ENCODE data around the gene AGR3. TPM values are rescaled to one million over a fixed set of nuclear protein-coding genes. Genes with fewer than 3 reads are reported as not detected.

AGR3 gene
- total RNA-seq, 2 donors from 2014 or later = not detected

GRCh38 chr7:16849296-16850148 lies 32.3 kb downstream of the AGR3 start:
- Mint-ChIP-seq H3K36me3 (no peaks in the 10 kb centered on the region), H3K9me3 (no peaks in the 10 kb centered on the region), H3K27ac (no peak overlapping the region)
- ATAC-seq = no peak
- DNase-seq (ENCODE audit: low spot score in 2 of 2) = no peak

GRCh38 chr7:16847381-16847860 lies 34.4 kb downstream of the AGR3 start:
- Mint-ChIP-seq H3K36me3 (no peaks in the 10 kb centered on the region), H3K9me3 (no peaks in the 10 kb centered on the region), H3K27ac (no peak overlapping the region)
- ATAC-seq (no peak), DNase-seq (ENCODE audit: low spot score in 2 of 2) (no peak)

GRCh38 chr7:16846601-16847165 lies 35.1 kb downstream of the AGR3 start:
- Mint-ChIP-seq H3K9me3 (no peaks in the 10 kb centered on the region), H3K36me3 (no peaks in the 10 kb centered on the region), H3K27ac (no peak overlapping the region)
- no peak for DNase-seq (ENCODE audit: low spot score in 2 of 2)
- no peak for ATAC-seq

- ATAC-seq (no peak), DNase-seq (ENCODE audit: low spot score in 2 of 2) (no peak)
- no peaks in the 10 kb centered on the region for H3K36me3 Mint-ChIP-seq
- no peak overlapping the region for H3K27ac Mint-ChIP-seq
- no peaks in the 10 kb centered on the region for H3K9me3 Mint-ChIP-seq
Measured at GRCh38 chr7:16845746-16846145, 36.0 kb downstream of the AGR3 start.

- H3K36me3 Mint-ChIP-seq = no peaks in the 10 kb centered on the region
- H3K27ac Mint-ChIP-seq = no peak overlapping the region
- DNase-seq (ENCODE audit: low spot score in 2 of 2) = no peak
- no peaks in the 10 kb centered on the region for H3K9me3 Mint-ChIP-seq
- ATAC-seq = no peak
Measured at GRCh38 chr7:16841681-16842080, 40.1 kb downstream of the AGR3 start.

GRCh38 chr7:16840094-16840493 lies 41.7 kb downstream of the AGR3 start:
- Mint-ChIP-seq H3K27ac (no peak overlapping the region), H3K36me3 (no peaks in the 10 kb centered on the region), H3K9me3 (no peaks in the 10 kb centered on the region)
- ATAC-seq (no peak), DNase-seq (ENCODE audit: low spot score in 2 of 2) (no peak)

- Mint-ChIP-seq H3K9me3 (no peaks in the 10 kb centered on the region), H3K36me3 (no peaks in the 10 kb centered on the region), H3K27ac (no peak overlapping the region)
- ATAC-seq = no peak
- no peak for DNase-seq (ENCODE audit: low spot score in 2 of 2)
Measured at GRCh38 chr7:16839646-16840045, 42.1 kb downstream of the AGR3 start.

- no peak overlapping the region for H3K27ac Mint-ChIP-seq
Measured at GRCh38 chr7:16838891-16839290, 42.9 kb downstream of the AGR3 start.

GRCh38 chr7:16838386-16838785 lies 43.4 kb downstream of the AGR3 start:
- Mint-ChIP-seq H3K9me3 (no peaks in the 10 kb centered on the region), H3K27ac (no peak overlapping the region), H3K36me3 (no peaks in the 10 kb centered on the region)

More at GRCh38 chr7:16838891-16839290, 42.9 kb downstream of the AGR3 start:
- H3K9me3 Mint-ChIP-seq = no peaks in the 10 kb centered on the region
- ATAC-seq (no peak), DNase-seq (ENCODE audit: low spot score in 2 of 2) (no peak)
- H3K36me3 Mint-ChIP-seq = no peaks in the 10 kb centered on the region

GRCh38 chr7:16836481-16836880 lies 45.3 kb downstream of the AGR3 start:
- Mint-ChIP-seq H3K36me3 (no peaks in the 10 kb centered on the region), H3K9me3 (no peaks in the 10 kb centered on the region), H3K27ac (no peak overlapping the region)
- ATAC-seq (no peak), DNase-seq (ENCODE audit: low spot score in 2 of 2) (no peak)

More at GRCh38 chr7:16838386-16838785, 43.4 kb downstream of the AGR3 start:
- DNase-seq (ENCODE audit: low spot score in 2 of 2) (no peak), ATAC-seq (no peak)

GRCh38 chr7:16833373-16833772 lies 48.4 kb downstream of the AGR3 start:
- peaks cover 0 to 5% of the 10 kb centered on the region in 2 donors for H3K36me3 Mint-ChIP-seq
- H3K27ac Mint-ChIP-seq = no peak overlapping the region
- H3K9me3 Mint-ChIP-seq = peaks cover 0 to 10% of the 10 kb centered on the region in 2 donors
- DNase-seq (ENCODE audit: low spot score in 2 of 2) (no peak), ATAC-seq (no peak)

GRCh38 chr7:16826060-16826459 lies 55.7 kb downstream of the AGR3 start:
- Mint-ChIP-seq H3K36me3 (peaks cover 0 to 12% of the 10 kb centered on the region in 2 donors), H3K27ac (no peak overlapping the region), H3K9me3 (peaks cover 10 to 19% of the 10 kb centered on the region in 2 donors)
- ATAC-seq (no peak), DNase-seq (ENCODE audit: low spot score in 2 of 2) (no peak)

- Mint-ChIP-seq H3K36me3 (no peaks in the 10 kb centered on the region), H3K27ac (no peak overlapping the region), H3K9me3 (peaks cover 0 to under 1% of the 10 kb centered on the region in 2 donors)
- ATAC-seq (no peak), DNase-seq (ENCODE audit: low spot score in 2 of 2) (no peak)
Measured at GRCh38 chr7:16822029-16822428, 59.8 kb downstream of the AGR3 start.

- Mint-ChIP-seq H3K36me3 (no peaks in the 10 kb centered on the region), H3K9me3 (no peaks in the 10 kb centered on the region), H3K27ac (no peak overlapping the region)
- ATAC-seq = no peak
- DNase-seq (ENCODE audit: low spot score in 2 of 2) = no peak
Measured at GRCh38 chr7:16818732-16819131, 63.1 kb downstream of the AGR3 start.

GRCh38 chr7:16817536-16817935 lies 64.2 kb downstream of the AGR3 start:
- DNase-seq (ENCODE audit: low spot score in 2 of 2) (no peak), ATAC-seq (no peak)
- Mint-ChIP-seq H3K9me3 (no peaks in the 10 kb centered on the region), H3K27ac (no peak overlapping the region), H3K36me3 (no peaks in the 10 kb centered on the region)

GRCh38 chr7:16816824-16817223 lies 65.0 kb downstream of the AGR3 start:
- ATAC-seq = no peak
- no peak for DNase-seq (ENCODE audit: low spot score in 2 of 2)
- Mint-ChIP-seq H3K9me3 (no peaks in the 10 kb centered on the region), H3K36me3 (no peaks in the 10 kb centered on the region), H3K27ac (no peak overlapping the region)

GRCh38 chr7:16815001-16815400 lies 66.8 kb downstream of the AGR3 start:
- H3K36me3 Mint-ChIP-seq = no peaks in the 10 kb centered on the region
- DNase-seq (ENCODE audit: low spot score in 2 of 2) (no peak), ATAC-seq (no peak)
- H3K9me3 Mint-ChIP-seq = no peaks in the 10 kb centered on the region
- H3K27ac Mint-ChIP-seq = no peak overlapping the region

- no peak overlapping the region for H3K27ac Mint-ChIP-seq
- H3K36me3 Mint-ChIP-seq = no peaks in the 10 kb centered on the region
- no peak for ATAC-seq
- no peak for DNase-seq (ENCODE audit: low spot score in 2 of 2)
- no peaks in the 10 kb centered on the region for H3K9me3 Mint-ChIP-seq
Measured at GRCh38 chr7:16813232-16813616, 68.6 kb downstream of the AGR3 start.
